Osteocyte (in vitro differentiated cells): ENCODE data around the gene SDR42E1. TPM values are rescaled to one million over a fixed set of nuclear protein-coding genes. Genes with fewer than 3 reads are reported as not detected.

Experiments
- DNase-seq: peaks from one replicate; pipeline ENCODE4 v3.0.0; 2021; ENCODE audit warnings: mixed read lengths; ENCODE audit not compliant: unreplicated experiment; ENCODE audit errors: extremely low spot score
- H3K27ac Mint-ChIP-seq: one replicate; pipeline ENCODE4 v1.8.0; 2021; ENCODE audit warnings: mild to moderate bottlenecking, mixed read lengths; ENCODE audit not compliant: unreplicated experiment
- H3K27me3 Mint-ChIP-seq: one replicate; pipeline ENCODE4 v1.8.0; 2021; ENCODE audit warnings: mixed read lengths; ENCODE audit not compliant: unreplicated experiment
- H3K36me3 Mint-ChIP-seq: one replicate; pipeline ENCODE4 v1.8.0; 2021; ENCODE audit warnings: mixed read lengths; ENCODE audit not compliant: unreplicated experiment
- H3K4me1 Mint-ChIP-seq: one replicate; pipeline ENCODE4 v1.8.0; 2021; ENCODE audit warnings: mixed read lengths; ENCODE audit not compliant: unreplicated experiment
- H3K4me3 Mint-ChIP-seq: one replicate; pipeline ENCODE4 v1.8.0; 2021; ENCODE audit warnings: mild to moderate bottlenecking, moderate library complexity, mixed read lengths; ENCODE audit not compliant: unreplicated experiment
- H3K9me3 Mint-ChIP-seq: one replicate; pipeline ENCODE4 v1.8.0; 2021; ENCODE audit warnings: mixed read lengths; ENCODE audit not compliant: unreplicated experiment
- CTCF ChIP-seq: fragments of 200-600 bp; sonication (generic); IDR thresholded peaks from 2 replicates; pipeline ENCODE4 v1.5.0; 2021; ENCODE audit warnings: antibody characterized with exemption, mild to moderate bottlenecking, moderate library complexity
- total RNA-seq: library from RNA; stranded (reverse); gene quantifications from 2 replicates; pipeline ENCODE4 v1.2.1, GENCODE V29; 2021

SDR42E1 gene
- total RNA-seq, 1 donor from 2014 or later, result not detected

GRCh38 chr16:82041542-82041941, 30.3 kb upstream of the SDR42E1 start:
- H3K27me3 Mint-ChIP-seq, result peaks cover 4% of the 10 kb centered on the region
- H3K4me1 Mint-ChIP-seq, result no peaks in the 10 kb centered on the region
- DNase-seq, result no peak
- no peak overlapping the region for H3K27ac Mint-ChIP-seq
- H3K9me3 Mint-ChIP-seq, result no peaks in the 10 kb centered on the region
- no peak overlapping the region for H3K4me3 Mint-ChIP-seq
- no peak for TF ChIP-seq CTCF
- no peaks in the 10 kb centered on the region for H3K36me3 Mint-ChIP-seq

GRCh38 chr16:82040296-82040695, 29.0 kb upstream of the SDR42E1 start:
- Mint-ChIP-seq H3K36me3 (no peaks in the 10 kb centered on the region), H3K9me3 (no peaks in the 10 kb centered on the region), H3K4me1 (no peaks in the 10 kb centered on the region), H3K27ac (no peak overlapping the region), H3K4me3 (no peak overlapping the region), H3K27me3 (peaks cover 6% of the 10 kb centered on the region)
- no peak for DNase-seq
- no peak for TF ChIP-seq CTCF

- H3K4me3 Mint-ChIP-seq, result no peak overlapping the region
- peaks cover 6% of the 10 kb centered on the region for H3K27me3 Mint-ChIP-seq
- H3K27ac Mint-ChIP-seq, result no peak overlapping the region
- H3K4me1 Mint-ChIP-seq, result no peaks in the 10 kb centered on the region
- no peaks in the 10 kb centered on the region for H3K9me3 Mint-ChIP-seq
- H3K36me3 Mint-ChIP-seq, result no peaks in the 10 kb centered on the region
- DNase-seq, result no peak
- no peak for TF ChIP-seq CTCF
Observed at GRCh38 chr16:82037666-82038065, 26.4 kb upstream of the SDR42E1 start.

- no peak for TF ChIP-seq CTCF
- Mint-ChIP-seq H3K4me3 (no peak overlapping the region), H3K4me1 (no peaks in the 10 kb centered on the region), H3K27me3 (peaks cover 6% of the 10 kb centered on the region), H3K36me3 (no peaks in the 10 kb centered on the region), H3K9me3 (no peaks in the 10 kb centered on the region), H3K27ac (no peak overlapping the region)
- no peak for DNase-seq
Observed at GRCh38 chr16:82037251-82037650, 26.0 kb upstream of the SDR42E1 start.

GRCh38 chr16:82034981-82035612, 23.8 kb upstream of the SDR42E1 start, which contains the start of gene HSD17B2:
Gene HSD17B2 (plus strand): TSS chr16:82035253. CDS start chr16:82035425, 172 bp downstream.
- no peak for DNase-seq
- Mint-ChIP-seq H3K4me1 (no peaks in the 10 kb centered on the region), H3K27ac (no peak within 1 kb of the TSS), H3K4me3 (no peak within 1 kb of the TSS), H3K36me3 (no peaks in the 10 kb centered on the region), H3K27me3 (peaks cover 4% of the 10 kb centered on the region), H3K9me3 (no peaks in the 10 kb centered on the region)
- no peak for TF ChIP-seq CTCF
